Activated CD4-positive, alpha-beta T cell treated with anti-CD3 and anti-CD28 coated beads for 1 hour (primary cell): ENCODE measurements around the gene FOXO4.

Experiments used
- DNase-seq: peaks from one replicate; pipeline ENCODE4 v3.0.0-alpha.2; 2020

Gene FOXO4

DNA sequence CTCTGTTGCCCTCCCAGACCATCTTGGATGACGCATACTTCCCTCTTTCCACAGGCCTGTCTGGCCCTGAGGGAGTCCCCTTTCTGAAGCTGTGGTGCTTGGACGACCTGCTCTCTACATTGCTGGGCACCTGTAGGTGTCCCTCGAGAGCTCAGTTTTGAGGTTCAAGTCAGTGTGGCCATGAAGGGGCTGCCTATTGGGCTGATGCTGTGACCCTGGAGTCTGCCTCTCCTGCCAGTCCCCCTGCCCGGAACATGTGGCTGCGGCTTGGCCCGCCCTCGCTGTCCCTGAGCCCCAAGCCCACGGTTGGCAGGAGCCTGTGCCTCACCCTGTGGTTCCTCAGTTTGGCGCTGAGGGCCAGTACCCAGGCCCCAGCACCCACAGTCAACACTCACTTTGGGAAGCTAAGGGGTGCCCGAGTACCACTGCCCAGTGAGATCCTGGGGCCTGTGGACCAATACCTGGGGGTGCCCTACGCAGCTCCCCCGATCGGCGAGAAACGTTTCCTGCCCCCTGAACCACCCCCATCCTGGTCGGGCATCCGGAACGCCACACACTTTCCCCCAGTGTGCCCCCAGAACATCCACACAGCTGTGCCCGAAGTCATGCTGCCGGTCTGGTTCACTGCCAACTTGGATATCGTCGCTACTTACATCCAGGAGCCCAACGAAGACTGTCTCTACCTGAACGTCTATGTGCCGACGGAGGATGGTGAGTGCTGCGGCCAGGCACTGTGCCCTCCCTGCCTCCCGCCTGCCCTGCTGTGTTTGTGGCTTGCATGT, 52.0 kb downstream of the FOXO4 start:
- no peak for DNase-seq

DNA sequence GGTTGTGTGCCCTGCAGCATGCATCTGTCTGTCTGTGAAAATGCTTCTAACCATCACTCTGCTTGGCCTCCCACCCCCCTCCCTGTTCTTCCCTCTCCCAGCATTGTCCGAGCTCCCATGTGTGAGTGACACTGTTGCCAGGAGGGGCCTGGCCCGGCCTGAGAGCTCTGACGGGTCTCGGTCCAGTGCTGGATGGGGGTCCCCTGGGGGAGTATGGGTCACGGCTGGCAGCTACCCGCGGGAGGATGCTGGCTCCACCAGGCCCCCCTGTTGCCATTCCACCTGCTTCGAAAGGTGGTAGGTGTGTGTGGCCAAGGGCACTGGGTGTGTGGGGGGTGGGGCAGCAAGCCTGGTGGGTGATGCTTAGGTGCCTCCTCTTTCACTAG, 52.6 kb downstream of the FOXO4 start:
- DNase-seq: no peak

GRCh38 chrX:71151366-71151765, 55.7 kb downstream of the FOXO4 start:
- no peak for DNase-seq
